SHP77 treated with DMSO at 0.1 percent for 48 hours (cell line): Measurements from ENCODE around the gene RPS13.
"Not testable (repeated sequence)": the region's sequence is repeated elsewhere in the genome, so short reads cannot be mapped to it uniquely, and the experiment has no call there.

Experiments used
- DNase-seq: peaks from one replicate; lab custom pipeline; 2025; lab: John Stamatoyannopoulos, UW

The RPS13 gene

DNA sequence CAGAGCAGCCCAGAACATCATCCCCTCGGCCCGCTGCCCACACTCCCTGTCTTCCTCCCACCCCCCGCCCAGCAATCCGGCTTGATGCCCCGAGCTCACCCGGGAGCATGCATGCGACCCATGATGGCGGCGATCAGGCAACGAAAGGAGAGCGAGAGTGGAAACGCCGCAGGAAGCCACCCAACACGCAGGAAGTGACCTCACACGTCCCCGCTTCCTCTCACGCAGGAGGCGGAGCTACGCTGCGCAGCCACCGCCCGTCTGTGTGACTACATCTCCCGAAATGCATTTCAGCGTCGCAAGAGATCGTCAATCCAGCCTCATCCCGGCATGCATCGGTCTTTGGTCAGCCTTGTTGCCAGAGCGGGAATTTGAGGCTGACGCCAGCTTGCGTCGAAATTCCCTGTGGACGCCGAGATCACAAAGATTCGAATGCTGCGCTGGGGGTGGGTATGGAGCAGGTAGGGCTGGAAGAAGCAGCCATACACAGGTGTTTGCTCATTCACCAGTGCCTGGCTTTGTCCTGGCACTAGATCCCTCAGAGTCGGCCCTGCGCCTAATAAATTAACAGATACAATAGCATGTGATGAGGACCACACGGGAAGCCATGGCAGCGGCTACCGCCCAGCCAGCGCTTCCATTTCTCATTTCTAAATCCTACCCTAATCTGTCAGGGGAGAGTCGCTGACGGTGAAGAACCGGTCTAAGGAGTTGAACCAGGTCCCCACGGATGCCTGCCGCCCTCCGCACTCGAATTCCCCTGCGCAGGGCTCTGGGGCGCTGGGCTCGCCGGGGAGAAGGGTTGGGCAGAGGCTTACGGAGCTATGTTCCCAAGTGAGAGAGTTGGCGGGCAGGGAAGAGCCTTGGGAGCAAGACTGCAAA, at the start of gene RPS13:
RPS13 (minus strand) TSS at position 148 of the 882 bp plus-strand sequence; CDS start at position 122, 26 bp downstream.
- DNase-seq, result peak; percentile 57

DNA sequence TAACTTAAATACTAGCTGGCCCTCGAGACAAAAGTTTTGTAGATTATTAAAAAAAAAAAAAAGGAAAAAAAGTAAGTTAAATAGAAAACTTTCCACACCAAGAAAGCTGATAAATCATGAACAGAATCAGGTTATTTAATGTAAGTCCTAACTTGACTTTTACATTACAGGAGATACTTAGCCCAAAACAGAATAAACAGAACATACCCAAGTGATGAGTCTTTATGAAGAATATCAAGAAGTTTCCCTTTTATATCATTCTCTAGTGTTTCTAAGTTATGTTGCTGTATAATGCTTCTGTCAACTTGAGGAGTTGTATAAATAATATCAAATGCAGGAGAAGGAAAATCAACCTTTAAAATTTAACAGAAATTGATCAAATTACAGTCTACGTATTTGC, 44.5 kb upstream of the RPS13 start:
- no peak for DNase-seq

GRCh38 chr11:17117262-17117661, 39.8 kb upstream of the RPS13 start:
- no peak for DNase-seq

DNA sequence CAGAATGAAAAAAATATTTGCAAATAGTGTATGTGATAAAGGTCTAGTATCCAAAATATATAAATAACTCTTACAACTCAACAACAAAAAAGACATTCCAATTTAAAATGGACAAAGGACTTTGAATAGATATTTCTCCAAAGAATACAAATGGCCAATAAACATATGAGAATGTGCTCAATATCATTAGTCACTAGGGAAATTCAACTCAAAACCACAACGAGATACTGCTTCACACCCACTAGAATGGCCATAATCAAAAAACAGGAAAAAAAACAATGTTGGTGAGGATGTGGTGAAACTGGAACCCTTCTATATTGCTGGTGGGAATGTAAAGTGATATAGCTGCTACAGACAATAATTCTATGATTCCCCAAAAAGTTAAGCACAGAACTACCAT, 38.6 kb upstream of the RPS13 start:
- no peak for DNase-seq

- DNase-seq, result not testable (repeated sequence)
These were observed 30.3 kb upstream of the RPS13 start for GRCh38 chr11:17107745-17108144.

GRCh38 chr11:17105404-17106040, 28.1 kb upstream of the RPS13 start:
- not testable (repeated sequence) for DNase-seq

- no peak for DNase-seq
These were observed 25.0 kb upstream of the RPS13 start for GRCh38 chr11:17102462-17102861.

DNA sequence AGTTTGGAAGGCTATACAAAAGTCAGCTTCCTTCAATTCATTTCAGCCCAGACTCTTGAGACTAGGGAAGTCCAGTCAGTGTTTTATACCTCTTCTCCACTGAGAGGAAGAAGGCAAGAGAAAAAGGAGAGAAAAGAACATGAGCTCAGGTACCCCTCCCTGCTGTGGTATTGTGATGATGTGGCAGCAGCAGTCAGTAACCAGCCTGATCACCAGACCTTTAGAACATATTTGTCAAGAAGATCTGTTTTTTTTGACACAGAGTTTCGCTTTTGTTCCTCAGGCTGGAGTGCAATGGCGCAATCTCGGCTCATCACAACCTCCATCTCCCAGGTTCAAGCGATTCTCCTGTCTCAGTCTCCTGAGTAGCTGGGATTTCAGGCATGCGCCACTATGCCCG, 21.2 kb upstream of the RPS13 start:
- DNase-seq, result no peak

DNA sequence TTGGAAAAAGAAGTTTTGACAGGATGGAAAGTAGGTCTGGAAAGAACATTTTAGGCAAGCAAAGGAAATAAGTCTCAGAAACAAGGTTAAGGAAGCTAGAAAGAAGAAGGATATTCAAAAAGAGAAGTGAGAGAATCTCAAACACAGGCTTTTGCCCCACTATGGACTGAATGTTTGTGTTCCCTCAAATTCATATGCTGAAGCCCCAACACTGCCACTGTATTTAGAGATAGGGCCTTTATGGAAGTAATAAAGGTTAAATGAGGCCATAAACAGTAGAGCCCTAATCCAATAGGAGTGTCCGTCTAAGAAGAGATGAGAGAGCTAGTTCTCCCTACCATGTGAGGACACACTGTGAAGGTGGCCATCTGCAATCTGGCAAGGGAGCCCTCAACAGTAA, 20.6 kb upstream of the RPS13 start:
- no peak for DNase-seq

- not testable (repeated sequence) for DNase-seq
These were observed 8.5 kb upstream of the RPS13 start for GRCh38 chr11:17085976-17086375.

DNA sequence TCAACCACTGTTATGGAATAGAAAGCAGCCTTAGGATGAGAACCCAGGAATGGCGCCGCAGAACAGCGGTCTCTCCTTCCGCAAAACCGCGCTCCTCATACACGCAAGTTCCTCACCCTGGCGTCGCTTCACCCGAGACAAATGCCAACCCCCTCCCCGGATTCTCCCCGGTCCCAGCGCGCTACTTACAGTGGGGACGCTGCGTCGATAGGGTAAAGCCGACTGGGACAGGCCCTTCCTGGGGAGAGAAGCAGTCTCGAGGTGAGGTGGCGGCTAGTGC, 287 bp downstream of the RPS13 start:
- no peak for DNase-seq

DNA sequence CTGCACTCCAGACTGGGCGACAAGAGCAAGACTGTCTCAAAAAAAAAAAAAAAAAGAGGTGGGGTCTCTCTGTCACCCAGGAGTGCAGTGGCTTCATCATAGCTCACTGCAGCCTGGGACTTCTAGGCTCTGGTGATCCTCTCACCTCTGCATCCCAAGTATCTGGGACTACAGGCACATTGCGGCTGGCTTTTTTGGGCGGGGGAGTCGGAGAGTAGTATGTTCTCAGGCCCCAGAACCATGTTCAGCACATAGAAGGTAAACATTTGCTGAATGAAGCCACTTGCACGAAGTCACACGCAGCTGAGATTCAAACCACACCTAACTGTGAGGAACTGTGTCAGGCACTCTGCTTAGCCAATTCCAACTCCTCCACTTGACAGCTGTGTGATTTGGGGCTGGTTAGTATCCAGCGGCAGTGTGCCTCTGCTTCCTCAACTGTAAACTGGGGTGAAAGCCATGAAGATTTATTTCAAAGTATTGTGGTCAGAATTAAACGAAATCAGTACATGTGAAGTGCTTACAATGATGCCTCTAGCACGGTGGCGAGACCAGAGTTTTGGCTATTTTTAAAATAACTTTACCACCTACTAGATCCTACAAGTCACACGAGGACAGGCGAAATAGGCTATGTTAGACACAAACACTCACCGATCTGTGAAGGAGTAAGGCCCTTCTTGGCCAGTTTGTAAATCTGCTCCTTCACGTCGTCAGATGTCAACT, 789 bp downstream of the RPS13 start:
- no peak for DNase-seq

DNA sequence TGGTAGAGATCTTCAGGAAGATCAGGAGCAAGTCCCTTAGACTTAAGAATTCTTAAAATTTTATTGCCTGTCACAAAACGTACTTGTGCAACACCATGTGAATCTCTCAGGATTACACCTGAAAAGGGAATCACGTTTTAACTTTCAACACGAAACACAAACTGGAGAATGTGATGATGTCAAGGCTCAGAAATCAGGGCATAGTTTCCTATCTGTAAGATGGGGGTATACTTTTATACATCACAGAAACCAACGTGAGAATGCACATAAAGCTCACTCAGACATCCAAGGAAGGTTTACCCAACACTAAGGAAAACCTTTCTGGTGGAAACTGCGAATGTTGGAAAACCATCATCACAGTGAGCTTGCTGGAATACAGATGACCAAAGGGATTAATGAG, 2.0 kb downstream of the RPS13 start:
- no peak for DNase-seq

GRCh38 chr11:17073370-17074027, 4.0 kb downstream of the RPS13 start:
- DNase-seq, result no peak

GRCh38 chr11:17067417-17067816, 10.1 kb downstream of the RPS13 start:
- no peak for DNase-seq

GRCh38 chr11:17066691-17067090, 10.8 kb downstream of the RPS13 start:
- DNase-seq, result no peak

DNA sequence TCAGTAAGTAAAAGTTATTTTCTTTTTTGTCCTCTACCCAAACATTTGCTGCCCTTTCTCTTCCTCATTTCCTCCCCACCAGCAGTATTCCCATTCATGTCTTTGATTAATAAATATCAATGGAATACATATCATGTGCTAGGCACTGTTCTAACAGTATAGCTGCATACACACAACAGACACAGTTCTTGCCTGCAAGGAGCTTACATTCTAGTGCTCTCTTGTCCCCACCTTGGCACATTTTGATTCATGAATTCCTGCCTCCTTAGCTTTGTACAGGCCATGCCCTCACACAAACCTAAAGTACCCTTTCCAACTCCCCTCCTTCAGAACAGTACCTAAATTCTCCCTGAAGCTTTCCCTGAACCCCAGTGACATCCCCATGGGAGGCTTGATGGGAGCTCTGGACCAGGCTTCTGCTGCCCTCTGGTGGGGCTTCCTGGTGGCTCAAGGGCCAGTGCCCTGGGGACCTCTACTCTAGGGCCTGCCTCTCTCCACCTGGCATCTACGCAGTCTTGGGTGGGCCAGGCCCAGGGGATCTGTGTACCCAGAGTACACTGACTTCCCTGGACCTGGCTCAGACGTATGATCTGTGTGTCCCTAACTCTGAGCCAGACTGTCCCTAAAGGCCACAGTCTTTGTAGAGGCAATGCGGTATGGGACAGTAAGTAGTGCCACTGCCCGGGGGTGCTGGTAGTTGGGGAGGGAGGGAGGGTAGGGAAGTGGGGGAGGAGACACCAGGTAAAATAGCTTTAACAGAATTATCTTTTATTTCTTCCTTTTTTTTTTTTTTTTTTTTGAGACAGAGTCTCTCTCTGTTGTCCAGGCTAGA, 14.1 kb downstream of the RPS13 start:
- DNase-seq, result no peak

- not testable (repeated sequence) for DNase-seq
These were observed 26.3 kb downstream of the RPS13 start for GRCh38 chr11:17051146-17051545.

- DNase-seq, result not testable (repeated sequence)
These were observed 29.0 kb downstream of the RPS13 start for GRCh38 chr11:17048491-17048890.

GRCh38 chr11:17046690-17047089, 30.8 kb downstream of the RPS13 start:
- DNase-seq, result no peak
